OCI-M2 (cell line): Measurements from ENCODE around the gene PLA2G6.

ENCODE experiments used
- DNase-seq: peaks from one replicate; lab custom pipeline; 2025; ENCODE audit not compliant: unreplicated experiment; lab: John Stamatoyannopoulos, UW

Gene PLA2G6

DNA sequence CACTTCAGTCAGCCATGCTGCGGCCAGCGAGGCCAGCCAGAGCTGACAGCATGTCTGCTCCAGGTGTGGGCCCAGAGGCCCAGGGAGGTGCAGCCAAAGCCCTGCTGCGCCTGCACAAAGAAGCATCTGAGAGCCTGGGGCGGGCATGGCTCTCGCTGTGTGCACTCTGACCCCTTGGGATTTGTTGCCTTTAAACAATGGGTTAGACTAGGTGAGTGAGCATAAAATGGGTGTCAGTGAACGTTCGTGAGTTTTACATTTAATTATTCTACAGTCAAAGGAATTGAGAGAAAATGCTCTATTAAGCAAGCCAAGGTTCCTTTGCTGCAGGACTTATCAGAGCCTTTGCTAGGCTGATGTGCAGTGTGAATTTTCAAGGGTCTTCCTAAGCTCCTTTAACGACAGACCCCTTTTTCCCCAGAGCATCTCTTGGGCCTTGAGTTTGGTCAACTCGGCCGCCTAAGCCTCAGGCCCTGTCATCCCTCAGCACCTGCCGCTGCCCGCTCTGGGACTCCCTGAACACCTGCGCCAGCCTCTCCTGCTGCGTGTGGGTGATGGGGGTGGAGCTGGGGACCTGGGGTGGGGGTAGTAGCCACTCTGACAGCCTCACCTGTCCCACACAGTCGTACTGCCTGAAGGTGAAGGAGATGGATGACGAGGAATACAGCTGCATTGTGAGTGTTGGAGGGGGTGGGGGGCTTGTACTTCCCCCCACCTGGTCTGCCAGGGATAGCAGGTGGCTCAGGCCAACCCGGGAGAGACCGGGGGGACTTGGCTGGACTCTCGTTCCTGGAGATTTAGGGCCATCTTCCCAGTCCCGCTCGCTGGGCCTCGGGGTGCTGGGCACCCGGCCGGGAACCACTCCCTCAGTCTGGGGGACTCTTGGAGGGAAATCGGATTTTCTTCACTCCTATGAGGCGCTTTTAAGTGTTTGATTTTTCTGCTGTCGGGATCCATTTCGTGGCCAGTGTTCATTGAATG, 108.2 kb downstream of the PLA2G6 start:
- DNase-seq: no peak

DNA sequence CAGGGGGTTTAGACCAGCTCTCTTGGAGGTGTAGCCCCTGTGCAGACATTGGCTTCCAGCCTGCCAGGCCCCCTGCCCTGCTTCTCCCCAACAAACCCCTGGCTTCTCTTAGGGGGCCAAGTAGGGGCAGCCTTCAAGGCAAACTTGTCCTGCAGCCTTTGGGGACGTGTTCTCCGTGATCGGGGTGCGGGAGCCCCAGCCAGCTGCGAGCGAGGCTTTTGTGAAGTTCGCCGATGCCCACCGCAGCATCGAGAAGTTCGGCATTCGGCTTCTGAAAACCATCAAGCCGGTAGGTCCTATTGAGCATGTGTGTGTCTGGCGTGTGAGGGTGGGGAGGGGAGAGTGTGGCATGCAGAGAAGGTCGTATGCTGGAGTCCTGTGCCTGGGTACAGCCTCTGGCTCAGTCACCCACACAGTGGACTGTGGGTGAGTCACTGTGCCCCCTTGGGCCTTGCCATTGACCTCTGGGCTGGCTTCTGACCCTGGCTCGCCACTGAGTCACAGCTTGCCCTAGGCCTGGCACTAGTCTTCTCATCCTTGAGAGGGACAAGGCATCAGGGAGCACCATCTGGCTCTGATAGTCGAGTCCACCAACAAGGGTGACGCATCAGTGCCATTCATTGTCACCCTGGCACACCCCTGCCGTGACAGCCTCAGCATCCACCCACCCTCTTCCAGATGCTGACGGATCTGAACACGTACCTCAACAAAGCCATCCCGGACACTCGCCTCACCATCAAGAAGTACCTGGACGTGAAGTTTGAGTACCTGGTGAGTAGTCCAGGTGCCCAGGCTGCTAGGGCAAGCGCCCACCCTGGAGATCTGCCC, 109.1 kb downstream of the PLA2G6 start:
- DNase-seq: no peak

DNA sequence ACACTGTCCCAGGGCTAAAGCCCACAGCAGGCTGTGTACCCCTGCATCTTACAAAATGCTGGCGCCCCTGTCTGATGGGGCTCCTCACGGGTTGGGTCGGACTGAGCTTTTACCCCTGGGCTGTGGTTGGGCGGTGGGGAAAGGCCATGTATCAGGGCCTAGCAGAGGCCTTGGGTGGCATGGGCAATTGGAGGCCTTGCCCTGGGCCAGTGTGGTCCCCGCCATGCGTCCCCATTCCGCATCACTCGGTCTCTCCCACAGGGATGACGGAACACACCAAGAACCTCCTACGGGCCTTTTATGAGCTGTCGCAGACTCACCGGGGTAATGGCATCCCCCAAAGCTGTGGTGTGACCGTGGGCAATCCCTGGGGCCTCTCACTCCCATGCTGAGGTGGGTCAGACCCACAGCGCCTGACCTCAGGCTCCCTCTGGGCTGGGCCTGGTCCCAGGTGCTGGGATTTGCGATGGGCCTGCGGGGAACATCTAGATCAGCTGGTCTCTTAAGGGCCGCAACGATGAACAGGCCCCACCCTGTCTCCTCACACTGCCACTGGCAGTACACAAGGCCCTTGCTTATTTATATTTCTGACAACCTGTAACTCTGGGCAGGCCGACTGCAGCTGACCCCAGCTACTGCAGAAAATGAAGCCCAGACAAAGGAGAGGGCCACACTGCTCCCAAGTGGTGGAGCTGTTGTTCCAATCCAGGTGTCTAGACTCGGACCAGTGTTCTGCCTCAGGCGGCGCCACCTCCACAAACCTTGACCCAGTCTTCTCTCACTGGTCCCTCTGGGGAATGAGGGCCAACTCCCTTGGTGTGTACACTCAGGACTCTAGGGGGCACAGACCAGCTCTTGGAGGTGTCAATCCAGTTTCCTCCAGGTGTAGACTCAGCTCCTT, 110.0 kb downstream of the PLA2G6 start:
- no peak for DNase-seq

DNA sequence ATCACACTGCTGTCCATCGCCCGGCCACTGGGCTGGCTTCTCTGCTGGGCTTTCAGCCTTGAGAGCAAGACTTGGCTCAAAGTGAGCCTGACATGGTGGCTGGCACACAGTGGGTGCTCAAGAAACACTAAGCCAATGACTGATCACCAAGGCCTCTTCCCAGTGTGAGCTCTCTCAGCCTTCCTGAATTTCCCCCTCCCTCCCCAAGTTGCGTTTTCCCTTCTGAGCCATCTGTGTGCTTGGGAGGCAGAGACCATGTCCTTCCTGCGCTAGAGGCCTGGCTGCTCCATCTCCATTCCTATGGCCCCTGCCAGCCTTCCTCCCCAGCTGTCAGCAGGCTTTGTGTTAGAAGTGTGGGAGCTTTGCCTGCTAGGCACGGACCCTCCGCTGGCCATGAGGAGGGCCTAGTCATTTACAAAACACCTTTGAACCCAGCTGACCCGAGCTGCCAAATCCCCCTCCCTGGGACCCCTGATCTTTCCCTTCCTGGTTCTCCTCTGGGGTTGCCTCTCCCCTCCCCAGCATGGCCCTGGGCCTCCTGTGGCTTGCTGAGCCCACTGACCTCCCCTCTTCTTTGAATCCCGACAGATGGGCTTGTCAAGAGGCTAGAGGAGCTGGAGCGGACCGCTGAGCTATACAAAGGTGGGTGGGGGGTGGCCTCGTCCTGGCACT, 111.2 kb downstream of the PLA2G6 start:
- DNase-seq: no peak

DNA sequence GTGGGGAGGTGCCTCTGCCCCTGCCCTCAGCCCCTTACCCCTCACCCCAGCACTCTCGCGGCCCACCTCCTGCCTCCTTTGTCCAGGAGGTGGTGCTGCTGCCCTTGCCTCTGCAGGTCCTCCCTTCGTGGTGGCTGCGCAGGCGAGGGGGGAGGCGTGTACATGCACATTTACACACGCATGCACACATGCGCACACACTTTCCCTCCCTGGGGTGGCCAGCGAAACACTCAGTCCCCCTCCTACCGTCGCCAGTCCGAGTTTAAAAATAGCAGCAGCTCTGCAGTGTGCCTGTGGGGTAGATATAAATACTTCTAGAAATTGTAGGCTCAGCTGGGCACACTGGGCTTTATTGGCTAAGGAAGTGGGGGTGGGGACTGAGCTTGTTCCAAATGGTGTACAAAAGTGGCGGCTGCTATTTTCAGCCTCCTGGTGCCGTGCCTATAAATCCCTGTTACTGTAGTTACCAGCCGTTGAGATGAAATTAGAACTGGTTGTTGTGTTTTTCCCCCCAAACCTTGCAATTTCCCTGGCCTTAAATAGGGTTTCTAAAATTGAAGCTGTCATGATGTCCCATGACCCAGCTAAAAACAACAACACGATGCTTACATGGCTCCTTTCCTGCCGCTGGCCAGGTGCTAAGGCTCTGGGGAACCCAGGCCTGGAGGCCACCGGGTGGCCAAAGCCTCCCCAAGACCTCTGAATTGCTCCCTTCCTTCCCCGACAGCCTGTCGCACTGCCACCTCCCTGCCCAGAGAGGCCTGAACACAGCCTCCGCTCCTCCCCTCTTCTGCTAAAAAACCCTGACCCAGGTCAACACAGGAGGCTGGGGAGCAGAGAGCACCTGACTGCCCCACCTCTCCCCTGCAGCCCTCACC, 112.0 kb downstream of the PLA2G6 start:
- no peak for DNase-seq

DNA sequence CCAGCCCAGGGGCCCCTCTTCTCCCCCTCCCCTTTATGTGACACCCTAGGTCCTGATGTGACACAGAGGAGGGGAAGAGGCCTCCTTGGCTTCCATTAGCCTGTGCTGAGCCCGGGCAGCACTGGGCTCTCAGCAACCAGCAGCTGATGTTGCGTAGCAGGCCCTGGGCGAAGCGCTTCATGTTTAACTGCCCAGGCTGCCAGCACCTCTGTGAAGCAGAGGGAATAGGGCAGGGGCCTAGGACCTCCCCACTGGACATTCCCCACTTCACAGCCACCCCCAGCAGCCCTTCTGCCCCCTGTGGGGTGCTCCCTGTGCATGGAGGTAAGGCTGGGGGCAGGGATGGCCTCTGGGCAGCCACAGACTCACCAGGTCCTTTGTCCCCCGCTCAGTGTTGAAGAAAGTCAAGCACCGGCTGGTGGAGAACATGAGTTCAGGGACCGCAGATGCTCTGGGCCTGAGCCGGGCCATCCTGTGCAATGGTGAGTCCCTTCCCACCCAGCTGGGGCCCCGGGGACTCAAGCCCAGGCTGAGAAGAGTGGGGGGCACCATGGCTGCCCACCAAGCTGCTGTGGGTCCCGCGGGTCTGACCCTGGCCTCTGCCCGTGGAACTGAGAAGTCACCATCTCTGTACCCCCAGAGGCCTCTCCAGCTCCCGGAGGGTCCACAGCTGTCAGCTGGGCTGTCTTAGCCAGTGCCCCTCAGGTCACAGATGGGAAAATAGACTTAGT, 112.8 kb downstream of the PLA2G6 start:
- no peak for DNase-seq

- no peak for DNase-seq
Measured at GRCh38 chr22:38067761-38068360, 113.8 kb downstream of the PLA2G6 start.

DNA sequence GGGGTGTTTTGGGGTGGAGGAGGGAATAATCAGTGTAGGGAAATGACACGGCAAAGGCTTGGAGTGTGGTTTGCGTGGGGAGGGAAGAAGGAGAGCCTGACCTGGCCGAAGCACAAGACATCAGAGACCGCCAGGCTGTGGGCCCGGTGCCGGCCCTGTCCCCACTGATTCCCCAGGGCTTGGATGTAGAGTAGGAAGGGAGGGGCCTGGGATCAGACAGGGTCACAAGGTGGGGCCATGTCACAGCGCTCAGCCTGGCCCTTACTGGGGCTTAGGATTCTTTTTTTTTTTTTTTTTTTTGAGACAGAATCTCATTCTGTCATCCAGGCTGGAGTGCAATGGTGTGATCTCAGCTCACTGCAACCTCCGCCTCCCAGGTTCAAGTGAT, 114.6 kb downstream of the PLA2G6 start:
- DNase-seq: no peak

- no peak for DNase-seq
Measured at GRCh38 chr22:38066381-38067027, 115.1 kb downstream of the PLA2G6 start.

DNA sequence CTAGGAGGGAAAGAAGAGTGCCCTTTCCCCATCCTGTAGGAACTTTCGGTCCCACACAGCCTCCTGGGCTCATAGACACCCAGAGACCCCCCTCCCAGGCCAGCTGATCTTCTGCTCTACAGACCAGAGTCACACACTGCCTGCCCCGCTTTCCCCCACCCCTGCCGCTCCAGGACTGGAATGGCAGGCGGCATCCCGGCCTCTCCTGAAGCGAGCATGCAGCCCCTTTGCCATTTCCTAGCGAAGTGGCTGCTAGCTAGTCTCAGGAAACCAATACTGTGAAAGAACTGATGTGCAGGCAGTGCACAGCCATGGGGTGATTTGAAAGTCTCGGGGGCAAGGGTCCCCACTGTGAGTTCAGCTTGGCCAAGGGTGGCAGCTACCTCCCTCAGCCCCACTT, 116.1 kb downstream of the PLA2G6 start:
- DNase-seq: no peak

DNA sequence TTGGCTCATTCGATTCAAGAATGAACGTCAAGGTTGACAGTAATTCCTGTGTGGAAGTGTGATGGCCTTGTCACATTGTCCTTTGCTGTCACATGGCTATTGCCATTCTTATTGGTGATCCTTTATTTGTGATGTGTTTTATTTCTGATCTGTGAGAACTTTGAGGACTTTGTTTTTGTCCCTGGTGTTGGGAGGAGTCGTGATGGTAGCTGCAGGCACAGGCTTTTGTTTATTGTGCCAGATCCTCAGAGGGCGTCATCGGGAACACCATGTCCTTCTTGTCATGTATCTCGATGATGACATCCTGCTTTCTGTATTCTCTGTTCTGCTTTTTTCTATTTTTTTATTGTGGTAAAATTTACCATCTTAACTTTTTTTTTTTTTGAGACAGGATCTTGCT, 118.8 kb downstream of the PLA2G6 start:
- no peak for DNase-seq
